Stomach smooth muscle (tissue), 2 donors: Measurements from ENCODE around the gene PLEKHA5.

Experiments
- H3K27ac ChIP-seq: one replicate; pipeline ENCODE4 v1.7.0; 2013; ENCODE audit warnings: mild to moderate bottlenecking, low read length, inconsistent platforms
- H3K27me3 ChIP-seq, 2 donors: one replicate each; pipeline ENCODE4 v1.7.0; 2013; ENCODE audit warnings: low read length in 2 of 2; ENCODE audit not compliant: insufficient read depth in 2 of 2, control insufficient read depth in 1 of 2
- H3K36me3 ChIP-seq, 2 donors: one replicate each; pipeline ENCODE4 v1.7.0; 2013; ENCODE audit warnings: low read length in 2 of 2; ENCODE audit not compliant: control insufficient read depth in 2 of 2, insufficient read depth in 2 of 2
- H3K4me1 ChIP-seq: one replicate; pipeline ENCODE4 v1.7.0; 2013; ENCODE audit warnings: low read length; ENCODE audit not compliant: control insufficient read depth, insufficient read depth
- H3K4me3 ChIP-seq, 2 donors: one replicate each; pipeline ENCODE4 v1.7.0; 2013; ENCODE audit warnings: low read length in 2 of 2
- H3K9ac ChIP-seq, 2 donors: one replicate each; pipeline ENCODE4 v1.7.0; 2013; ENCODE audit warnings: low read length in 2 of 2, mild to moderate bottlenecking in 1 of 2
- H3K9me3 ChIP-seq, 2 donors: one replicate each; pipeline ENCODE4 v1.7.0; 2013; ENCODE audit warnings: low read length in 2 of 2; ENCODE audit not compliant: control insufficient read depth in 2 of 2
- donor health status: healthy.
- donor health status: Pancreatic carcinoma.

PLEKHA5 gene

DNA sequence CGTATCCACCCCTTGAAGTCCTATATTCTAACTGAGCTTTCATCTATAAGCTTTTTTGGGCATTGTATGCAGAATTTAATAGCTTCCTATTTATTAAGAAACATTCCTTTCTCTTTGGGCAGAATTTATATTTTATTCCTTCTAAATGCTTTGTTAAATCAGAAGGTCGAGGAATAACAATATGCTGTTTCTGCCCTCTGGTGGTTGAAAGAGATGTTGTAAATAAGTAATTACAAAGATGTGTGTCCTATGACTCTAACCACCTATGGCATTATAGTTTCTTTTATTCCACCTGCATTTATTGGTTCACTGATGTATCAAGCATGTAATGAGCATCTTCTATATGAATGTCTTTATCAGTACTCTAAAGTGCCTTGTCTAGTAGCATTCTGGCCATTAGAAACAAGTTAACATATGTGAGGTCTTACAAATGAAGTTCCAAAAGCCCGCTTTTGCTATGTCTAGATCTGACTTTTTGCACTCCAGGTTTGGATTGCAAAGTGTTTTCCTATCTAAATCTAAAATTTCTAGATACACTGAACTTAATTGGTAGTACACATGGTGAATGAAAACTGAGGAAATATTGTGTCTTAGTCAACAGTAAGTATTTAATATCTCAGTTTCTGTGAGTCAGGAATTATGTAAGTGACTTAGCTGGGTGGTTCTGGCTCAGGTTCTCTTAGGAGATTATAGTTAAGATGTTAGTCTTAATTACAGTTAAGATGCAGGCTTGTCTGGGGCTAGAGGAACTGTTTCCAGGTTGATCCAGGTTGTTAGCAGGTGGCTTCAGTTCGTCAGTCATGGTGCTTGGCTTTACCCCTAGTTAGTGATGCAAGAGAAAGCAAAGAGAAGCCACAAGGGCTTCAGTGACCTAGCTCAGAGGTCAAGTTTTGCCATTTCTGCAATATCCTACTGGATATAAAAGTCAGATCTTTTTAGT is 57.5 kb downstream of the PLEKHA5 start:
- H3K9ac ChIP-seq = no peak overlapping the region
- H3K27me3 ChIP-seq = no peaks in the 10 kb centered on the region
- no peaks in the 10 kb centered on the region for H3K9me3 ChIP-seq
- no peak overlapping the region for H3K27ac ChIP-seq
- H3K4me1 ChIP-seq = no peaks in the 10 kb centered on the region
- no peaks in the 10 kb centered on the region for H3K36me3 ChIP-seq
- peak overlapping the region in 1 of 2 donors; percentile 3 for H3K4me3 ChIP-seq

DNA sequence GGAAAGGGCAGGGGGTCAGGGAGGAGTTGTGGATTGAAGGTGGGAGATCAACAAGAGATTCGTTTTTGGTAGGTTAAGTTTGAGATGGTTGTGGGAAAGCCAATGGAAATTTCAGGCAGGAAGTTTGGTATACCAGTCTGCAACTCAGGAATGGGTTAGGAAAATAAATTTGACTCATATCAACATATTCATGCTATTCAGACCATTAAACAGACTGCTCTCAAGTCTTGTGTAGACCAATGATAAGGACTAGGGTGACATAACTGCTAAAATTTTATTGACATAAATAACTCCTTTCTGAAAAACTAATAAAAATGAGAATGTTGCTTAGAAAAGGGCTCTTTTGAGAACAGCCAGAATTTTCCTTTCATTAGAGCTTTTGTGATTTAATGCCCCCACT is 60.0 kb downstream of the PLEKHA5 start:
- Histone ChIP-seq H3K9ac (no peak overlapping the region), H3K36me3 (no peaks in the 10 kb centered on the region), H3K4me3 (no peak overlapping the region), H3K27ac (no peak overlapping the region), H3K4me1 (no peaks in the 10 kb centered on the region), H3K9me3 (no peaks in the 10 kb centered on the region), H3K27me3 (no peaks in the 10 kb centered on the region)

DNA sequence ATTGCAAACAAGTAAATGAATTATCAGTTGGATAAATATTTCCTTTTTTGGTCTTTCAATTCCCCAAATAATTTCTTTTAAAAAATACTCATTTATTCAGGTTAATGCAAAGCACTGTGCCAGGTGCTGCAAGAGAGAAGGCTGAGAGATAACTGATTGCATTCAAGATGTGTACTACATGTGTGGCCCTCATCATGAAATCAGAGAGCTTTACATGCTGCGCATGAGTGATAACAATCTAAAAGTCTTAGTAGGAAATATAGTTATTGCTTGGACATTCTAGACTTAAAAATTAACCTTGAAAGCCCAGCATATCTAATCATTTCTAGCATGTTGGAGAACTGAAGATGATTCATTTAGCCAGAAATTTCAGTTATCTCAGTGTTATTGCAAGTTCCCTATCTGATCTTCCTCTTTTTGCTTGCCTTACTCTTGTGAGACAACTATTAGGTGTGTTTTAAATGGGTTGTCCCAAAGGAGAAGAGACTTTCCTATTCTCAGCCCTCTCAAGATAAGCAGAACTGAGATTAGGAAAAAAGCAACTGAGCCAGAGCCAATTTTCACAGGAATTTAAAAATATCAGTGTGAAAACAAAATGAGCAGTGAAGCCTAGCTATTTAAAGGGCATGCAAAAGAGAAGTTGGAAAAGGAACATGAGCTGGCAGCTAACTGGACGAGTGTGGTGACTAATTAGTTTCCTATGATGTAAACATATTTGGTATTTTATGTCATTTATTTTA is 60.9 kb downstream of the PLEKHA5 start:
- Histone ChIP-seq H3K4me3 (no peak overlapping the region), H3K27me3 (no peaks in the 10 kb centered on the region), H3K36me3 (no peaks in the 10 kb centered on the region), H3K9me3 (no peaks in the 10 kb centered on the region), H3K4me1 (no peaks in the 10 kb centered on the region), H3K9ac (no peak overlapping the region), H3K27ac (no peak overlapping the region)

DNA sequence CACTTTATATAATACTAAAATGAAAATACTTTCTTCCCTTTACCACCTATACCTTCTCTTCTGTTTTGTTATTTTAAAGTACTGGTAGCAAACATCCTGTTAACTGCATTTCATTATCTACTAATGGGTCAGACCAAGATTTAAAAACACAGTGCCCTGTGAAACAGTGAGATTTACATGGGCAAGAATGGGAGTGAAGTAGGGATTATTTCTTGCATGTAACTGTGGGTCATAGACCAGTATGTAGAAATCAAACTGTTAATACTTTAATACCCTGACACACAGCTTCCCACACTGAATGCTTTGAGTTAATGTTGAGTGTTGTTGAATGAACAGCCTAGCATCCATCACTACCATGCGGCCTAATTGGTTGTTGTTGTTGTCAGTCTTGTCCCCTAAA is 61.6 kb downstream of the PLEKHA5 start:
- H3K36me3 ChIP-seq = no peaks in the 10 kb centered on the region
- H3K4me1 ChIP-seq = no peaks in the 10 kb centered on the region
- H3K9ac ChIP-seq = no peak overlapping the region
- no peak overlapping the region for H3K27ac ChIP-seq
- H3K4me3 ChIP-seq = no peak overlapping the region
- H3K27me3 ChIP-seq = no peaks in the 10 kb centered on the region
- no peaks in the 10 kb centered on the region for H3K9me3 ChIP-seq

DNA sequence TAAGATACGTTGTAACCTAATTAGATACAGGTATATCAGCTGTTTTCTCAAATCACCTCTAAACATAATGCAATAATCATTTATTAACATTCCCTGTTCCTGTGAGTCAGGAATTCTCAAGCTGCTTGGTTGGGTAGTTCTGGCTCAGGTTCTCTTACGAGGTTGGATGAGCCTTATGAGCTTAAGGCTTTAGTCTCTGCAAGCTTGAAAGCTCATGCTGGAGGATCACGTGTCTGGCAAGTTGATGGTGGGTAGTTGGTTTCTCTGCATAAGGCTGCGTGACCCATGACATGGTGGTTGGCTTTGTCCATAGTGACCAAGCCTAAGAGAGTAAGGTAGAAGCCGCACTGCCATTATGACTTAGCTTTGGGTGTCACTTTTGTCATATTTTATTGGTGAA is 62.0 kb downstream of the PLEKHA5 start:
- Histone ChIP-seq H3K9me3 (no peaks in the 10 kb centered on the region), H3K36me3 (no peaks in the 10 kb centered on the region), H3K4me1 (no peaks in the 10 kb centered on the region), H3K4me3 (no peak overlapping the region), H3K27ac (no peak overlapping the region), H3K9ac (no peak overlapping the region), H3K27me3 (no peaks in the 10 kb centered on the region)

DNA sequence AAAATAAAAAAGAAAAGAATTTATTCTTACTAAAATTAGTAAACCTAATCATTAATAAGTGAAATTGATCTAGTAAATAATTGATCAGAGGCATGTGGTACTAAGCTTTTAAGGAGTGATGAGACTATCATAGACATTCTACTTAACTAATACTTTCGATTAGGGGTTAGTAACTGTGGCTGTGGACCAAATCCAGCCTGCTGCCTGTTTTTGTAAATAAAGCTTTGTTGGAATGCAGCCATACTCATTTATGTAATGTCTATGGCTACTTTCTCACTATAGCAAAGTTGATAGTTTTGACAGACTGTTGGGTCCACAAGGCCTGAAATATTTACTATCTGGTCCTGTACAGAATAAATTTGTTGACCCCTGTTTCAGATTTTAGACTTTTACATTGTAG is 63.2 kb downstream of the PLEKHA5 start:
- no peaks in the 10 kb centered on the region for H3K27me3 ChIP-seq
- no peak overlapping the region for H3K4me3 ChIP-seq
- no peak overlapping the region for H3K9ac ChIP-seq
- H3K36me3 ChIP-seq = no peaks in the 10 kb centered on the region
- H3K9me3 ChIP-seq = no peaks in the 10 kb centered on the region
- H3K27ac ChIP-seq = no peak overlapping the region
- peaks cover 7% of the 10 kb centered on the region for H3K4me1 ChIP-seq

DNA sequence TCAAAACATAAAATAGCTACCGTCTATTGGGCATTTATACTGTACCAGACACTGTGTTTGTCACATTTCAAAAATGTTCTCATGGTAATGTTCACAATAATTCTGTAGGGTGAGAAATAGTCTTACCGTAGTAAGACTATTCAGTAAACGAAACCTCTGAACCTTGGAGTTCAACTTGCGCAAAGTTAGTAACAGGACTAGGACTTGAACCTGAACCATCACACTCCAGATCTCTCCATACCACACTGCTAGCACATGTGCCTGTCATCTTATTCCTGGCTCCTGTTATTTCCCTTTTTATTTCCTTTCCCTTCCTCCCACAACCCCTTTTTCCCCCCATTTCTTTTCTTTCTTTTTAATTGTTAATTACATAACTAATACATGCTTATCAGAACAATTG is 65.4 kb downstream of the PLEKHA5 start:
- peaks cover 10% of the 10 kb centered on the region for H3K4me1 ChIP-seq

DNA sequence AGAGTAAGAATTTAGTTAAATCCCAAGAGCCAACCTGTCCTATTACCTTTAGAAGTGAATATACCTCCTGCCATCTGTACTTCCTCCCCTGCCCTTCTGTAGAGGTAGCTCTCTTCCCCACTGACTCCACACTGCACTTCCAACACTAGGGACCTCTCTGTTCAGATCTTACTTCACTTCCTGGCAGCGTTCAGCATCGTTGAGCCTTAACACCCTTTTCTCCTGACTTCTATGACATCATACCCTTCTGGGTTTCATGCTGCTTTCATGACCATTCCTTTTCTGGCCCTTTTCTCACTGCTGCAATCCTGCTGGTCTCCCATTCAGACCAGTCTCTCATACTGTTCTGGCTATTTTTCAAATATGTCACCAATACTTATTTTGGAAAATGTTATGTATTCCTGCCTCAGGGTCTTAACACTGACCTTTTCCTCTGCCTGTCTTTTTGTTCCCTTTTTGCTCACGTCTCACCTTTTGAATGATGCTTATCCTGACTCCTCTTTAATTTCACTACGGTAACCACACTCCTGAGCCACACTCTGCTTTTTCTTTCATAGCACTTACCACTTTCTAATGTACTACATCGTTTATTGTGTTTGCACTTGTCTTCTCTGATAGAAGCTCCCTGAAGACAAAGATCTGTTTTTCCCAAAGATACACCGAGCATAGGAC is 67.6 kb downstream of the PLEKHA5 start:
- H3K4me1 ChIP-seq = peaks cover 10% of the 10 kb centered on the region

More for the DNA sequence above, 65.4 kb downstream of the PLEKHA5 start:
- Histone ChIP-seq H3K9me3 (no peaks in the 10 kb centered on the region), H3K36me3 (no peaks in the 10 kb centered on the region), H3K27ac (no peak overlapping the region), H3K27me3 (no peaks in the 10 kb centered on the region), H3K4me3 (no peak overlapping the region), H3K9ac (no peak overlapping the region)

DNA sequence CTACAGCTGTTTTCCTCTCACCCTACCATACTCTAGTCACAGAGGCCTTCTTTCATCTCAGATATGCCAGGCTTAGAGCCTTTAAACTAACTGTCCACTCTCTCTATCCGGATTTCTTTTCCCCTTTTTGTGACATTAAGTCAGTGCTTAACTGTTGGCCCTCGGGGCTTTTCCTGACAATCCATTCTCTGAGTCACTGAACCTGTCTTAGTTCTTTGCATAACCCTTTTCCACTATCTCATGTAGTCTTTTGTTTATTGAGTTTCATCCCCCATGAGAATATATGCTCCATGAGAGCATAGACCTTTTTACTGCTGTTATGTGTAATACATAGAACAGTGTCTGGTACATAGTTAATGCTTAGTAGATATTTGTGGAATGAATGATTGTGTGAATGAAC is 68.7 kb downstream of the PLEKHA5 start:
- Histone ChIP-seq H3K4me3 (no peak overlapping the region), H3K36me3 (no peaks in the 10 kb centered on the region), H3K4me1 (peaks cover 10% of the 10 kb centered on the region), H3K9ac (no peak overlapping the region), H3K27me3 (no peaks in the 10 kb centered on the region), H3K9me3 (no peaks in the 10 kb centered on the region), H3K27ac (no peak overlapping the region)

More for the DNA sequence above, 67.6 kb downstream of the PLEKHA5 start:
- Histone ChIP-seq H3K9ac (no peak overlapping the region), H3K4me3 (no peak overlapping the region), H3K27ac (no peak overlapping the region), H3K27me3 (no peaks in the 10 kb centered on the region), H3K36me3 (no peaks in the 10 kb centered on the region), H3K9me3 (no peaks in the 10 kb centered on the region)

DNA sequence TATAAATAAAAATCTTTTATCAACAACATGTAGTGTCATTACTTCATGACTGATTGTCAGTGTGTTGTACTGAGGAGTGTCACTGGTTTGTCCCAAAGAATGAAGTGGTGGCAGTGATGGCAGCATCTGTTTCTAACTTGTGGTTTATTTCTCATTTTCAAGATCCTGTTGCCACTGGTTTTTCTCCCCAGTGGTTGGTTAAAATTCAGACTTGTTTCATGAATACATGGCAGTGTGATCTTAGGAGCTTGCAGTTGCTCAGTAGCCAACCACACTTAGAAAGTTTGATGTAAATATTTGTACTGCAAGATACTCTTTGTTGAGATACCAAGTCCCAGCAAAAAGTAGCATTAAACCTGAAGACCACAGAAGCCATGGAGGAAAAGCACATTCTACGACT is 69.8 kb downstream of the PLEKHA5 start:
- Histone ChIP-seq H3K36me3 (no peaks in the 10 kb centered on the region), H3K4me1 (peaks cover 10% of the 10 kb centered on the region), H3K27me3 (no peaks in the 10 kb centered on the region), H3K9ac (no peak overlapping the region), H3K27ac (no peak overlapping the region), H3K9me3 (no peaks in the 10 kb centered on the region), H3K4me3 (no peak overlapping the region)
